RWPE2 (cell line): ENCODE results near the gene PCGF3.

Experiments
- ATAC-seq: fragments of 200-7000 bp; cut with Tn5 transposase; 3 replicates; pipeline ENCODE4 v1.9.1; 2021; ENCODE audit warnings: low read depth
- DNase-seq: peaks from one replicate; pipeline ENCODE4 v3.0.0-alpha.2; 2020; ENCODE audit warnings: low spot score
- H3K27ac ChIP-seq: fragments of 450-650 bp; 2 replicates; pipeline ENCODE4 v1.5.1; 2017; ENCODE audit warnings: mild to moderate bottlenecking; ENCODE audit not compliant: poor library complexity, severe bottlenecking
- H3K27me3 ChIP-seq: fragments of 250-450 bp; sonication (Bioruptor Pico); 2 replicates; pipeline ENCODE4 v1.5.1; 2021; ENCODE audit warnings: mild to moderate bottlenecking, moderate library complexity; ENCODE audit not compliant: insufficient read depth, poor library complexity, severe bottlenecking
- H3K36me3 ChIP-seq: fragments of 250-450 bp; sonication (Bioruptor Pico); 2 replicates; pipeline ENCODE4 v1.5.1; 2020; ENCODE audit warnings: low read depth, mild to moderate bottlenecking, moderate library complexity
- H3K4me1 ChIP-seq: fragments of 250-450 bp; sonication (Bioruptor Pico); 2 replicates; pipeline ENCODE4 v1.5.1; 2021; ENCODE audit warnings: mild to moderate bottlenecking, moderate library complexity; ENCODE audit not compliant: insufficient read depth, poor library complexity, severe bottlenecking
- H3K4me3 ChIP-seq: fragments of 250-450 bp; sonication (Bioruptor Pico); 2 replicates; pipeline ENCODE4 v1.5.1; 2021; ENCODE audit warnings: mild to moderate bottlenecking, moderate library complexity; ENCODE audit not compliant: severe bottlenecking
- H3K9me3 ChIP-seq: fragments of 250-450 bp; sonication (Bioruptor Pico); 2 replicates; pipeline ENCODE4 v1.5.1; 2021; ENCODE audit warnings: mild to moderate bottlenecking, moderate library complexity; ENCODE audit not compliant: severe bottlenecking
- CTCF ChIP-seq: fragments of 450-650 bp; IDR thresholded peaks from one replicate; pipeline ENCODE4 v1.5.1; 2017; ENCODE audit warnings: mild to moderate bottlenecking, moderate library complexity; ENCODE audit not compliant: poor library complexity, severe bottlenecking

Gene PCGF3

GRCh38 chr4:707929-708630 is 2.4 kb downstream of the PCGF3 start:
- Histone ChIP-seq H3K27me3 (no peaks in the 10 kb centered on the region), H3K36me3 (peaks cover 19% of the 10 kb centered on the region), H3K9me3 (no peaks in the 10 kb centered on the region), H3K4me1 (no peaks in the 10 kb centered on the region), H3K27ac (no peak overlapping the region), H3K4me3 (no peak overlapping the region)
- TF ChIP-seq CTCF: no peak
- DNase-seq: peak; percentile 46
- no peak for ATAC-seq

- Histone ChIP-seq H3K4me1 (no peaks in the 10 kb centered on the region), H3K9me3 (no peaks in the 10 kb centered on the region), H3K4me3 (no peak overlapping the region), H3K27me3 (no peaks in the 10 kb centered on the region), H3K27ac (no peak overlapping the region), H3K36me3 (peaks cover 19% of the 10 kb centered on the region)
- ATAC-seq: no peak
- TF ChIP-seq CTCF: no peak
- no peak for DNase-seq
Observed at GRCh38 chr4:708631-708933, 3.0 kb downstream of the PCGF3 start.

- Histone ChIP-seq H3K4me1 (no peaks in the 10 kb centered on the region), H3K4me3 (no peak overlapping the region), H3K36me3 (peaks cover 19% of the 10 kb centered on the region), H3K9me3 (no peaks in the 10 kb centered on the region), H3K27me3 (no peaks in the 10 kb centered on the region), H3K27ac (no peak overlapping the region)
- no peak for DNase-seq
- no peak for TF ChIP-seq CTCF
- ATAC-seq: no peak
Observed at GRCh38 chr4:709348-709747, 3.7 kb downstream of the PCGF3 start.

- Histone ChIP-seq H3K9me3 (no peaks in the 10 kb centered on the region), H3K27me3 (no peaks in the 10 kb centered on the region), H3K36me3 (peaks cover 19% of the 10 kb centered on the region), H3K27ac (no peak overlapping the region), H3K4me1 (no peaks in the 10 kb centered on the region), H3K4me3 (no peak overlapping the region)
- TF ChIP-seq CTCF: no peak
- DNase-seq: peak; percentile 49
- ATAC-seq: no peak
Observed at GRCh38 chr4:710116-710515, 4.5 kb downstream of the PCGF3 start.

- no peak overlapping the region for H3K4me3 ChIP-seq
- H3K9me3 ChIP-seq: no peaks in the 10 kb centered on the region
- peak; percentile 31 for DNase-seq
- H3K4me1 ChIP-seq: no peaks in the 10 kb centered on the region
- no peaks in the 10 kb centered on the region for H3K27me3 ChIP-seq
- TF ChIP-seq CTCF: no peak
- no peak for ATAC-seq
- H3K27ac ChIP-seq: no peak overlapping the region
- H3K36me3 ChIP-seq: peaks cover 19% of the 10 kb centered on the region
Observed at GRCh38 chr4:710916-711315, 5.3 kb downstream of the PCGF3 start.
